GM13977 (cell line): Measurements from ENCODE around the gene FNBP1L.

ENCODE experiments used
- DNase-seq: peaks from one replicate; pipeline ENCODE4 v3.0.0; 2012; ENCODE audit warnings: low spot score
- CTCF ChIP-seq: IDR thresholded peaks from 2 replicates; pipeline ENCODE4 v1.5.1; 2012; ENCODE audit warnings: mild to moderate bottlenecking, control low read depth; ENCODE audit not compliant: insufficient read depth; ENCODE audit errors: extremely low read depth, missing control alignments
- in situ Hi-C: fragments of 300-500 bp; cut with MboI; formaldehyde crosslinking; loops from one replicate; pipeline ENCODE4 v1.12.0; 2022; ENCODE audit warnings: low sequenced_read_pairs, low pct_unique_long_range_greater_than_20kb, mixed read lengths, inconsistent platforms; ENCODE audit not compliant: unreplicated experiment

The FNBP1L gene

DNA sequence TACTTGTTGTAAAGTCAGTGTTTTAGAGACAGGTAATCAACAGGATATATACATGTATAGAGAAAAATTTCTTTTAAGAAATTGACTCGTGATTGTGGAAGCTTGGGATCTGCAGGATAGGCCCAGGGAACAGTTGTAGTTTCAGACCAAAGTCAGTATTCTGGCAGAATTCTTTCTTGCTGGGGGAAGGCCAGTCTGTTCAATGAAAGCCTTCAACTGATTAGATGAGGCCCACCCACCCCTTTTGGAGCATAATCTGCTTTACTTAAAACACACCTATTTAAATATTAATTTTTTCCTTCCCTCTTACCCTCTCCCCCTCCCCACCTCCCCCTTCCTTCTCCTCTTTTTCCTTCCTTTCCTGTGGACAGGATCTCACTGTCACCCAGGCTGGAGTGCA is 48.0 kb downstream of the FNBP1L start:
- TF ChIP-seq CTCF: no peak
- in situ Hi-C loops: no loop called here
- DNase-seq: no peak

- no peak for TF ChIP-seq CTCF
- no peak for DNase-seq
- in situ Hi-C loops: no loop called here
Measured at GRCh38 chr1:93496520-93496919, 48.6 kb downstream of the FNBP1L start.

GRCh38 chr1:93499075-93499474 is 51.2 kb downstream of the FNBP1L start:
- no peak for DNase-seq
- in situ Hi-C loops: no loop called here
- TF ChIP-seq CTCF: no peak

GRCh38 chr1:93499533-93499932 is 51.6 kb downstream of the FNBP1L start:
- in situ Hi-C loops: no loop called here
- DNase-seq: no peak
- no peak for TF ChIP-seq CTCF

DNA sequence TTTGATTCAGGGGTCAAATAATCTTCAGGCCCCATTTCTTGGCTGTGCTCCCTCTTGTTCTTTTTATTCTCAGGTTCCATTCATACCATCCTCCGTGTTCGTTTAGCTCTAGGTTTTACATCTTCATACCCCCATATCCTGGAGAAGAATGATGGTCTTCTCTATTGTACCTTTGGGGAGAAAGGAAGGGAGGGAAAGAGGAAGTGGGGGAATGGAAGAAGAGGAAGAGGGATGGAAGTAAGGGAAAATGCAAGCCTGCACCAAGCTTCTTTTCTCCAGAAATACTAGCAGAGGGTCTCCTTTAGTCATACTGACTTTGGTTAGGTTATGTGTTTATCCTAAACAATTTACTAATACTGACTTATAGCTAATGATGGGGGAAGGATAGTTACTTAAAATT is 52.4 kb downstream of the FNBP1L start:
- DNase-seq: no peak
- in situ Hi-C loops: no loop called here
- TF ChIP-seq CTCF: no peak

DNA sequence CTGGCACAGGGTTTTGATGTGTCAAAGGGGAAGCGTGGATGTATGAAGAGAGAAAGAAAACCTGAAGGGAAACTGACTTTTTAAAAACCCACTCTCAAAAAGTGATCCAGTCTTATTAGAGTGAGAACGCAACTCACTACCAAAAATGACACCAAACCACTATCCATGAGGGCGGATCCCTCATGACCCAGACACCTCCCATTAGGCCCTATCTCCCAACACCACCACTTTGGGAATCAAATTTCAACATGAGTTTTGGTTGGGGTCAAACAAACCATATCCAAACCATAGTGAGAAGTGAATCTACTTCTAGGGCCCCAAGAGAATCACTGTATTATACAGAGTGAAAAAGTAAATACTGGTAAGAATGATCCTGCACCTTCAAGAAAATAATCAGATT is 53.5 kb downstream of the FNBP1L start:
- in situ Hi-C loops: no loop called here
- DNase-seq: no peak
- TF ChIP-seq CTCF: no peak

- DNase-seq: no peak
- TF ChIP-seq CTCF: no peak
- in situ Hi-C loops: no loop called here
Measured at GRCh38 chr1:93501829-93502369, 54.0 kb downstream of the FNBP1L start.
